Activated naive CD4-positive, alpha-beta T cell treated with anti-CD3 and anti-CD28 coated beads, Interleukin-2, amount 10 ng/mL, durations not matched to agents 7 days and 5 days (primary cell): ENCODE data around the gene CBX5.

ENCODE experiments used
- CTCF ChIA-PET: fragments of 350-600 bp; sonication (Branson Sonifier 250); formaldehyde crosslinking; loops from one replicate; lab custom pipeline; 2021; ENCODE audit warnings: antibody characterized with exemption; lab: Charles Lee
- DNase-seq: peaks from one replicate; pipeline ENCODE4 v3.0.0-alpha.2; 2020
- H3K27ac Mint-ChIP-seq: one replicate; pipeline ENCODE4 v1.8.0; 2021; ENCODE audit warnings: mild to moderate bottlenecking, moderate library complexity, mixed read lengths
- H3K27me3 Mint-ChIP-seq: one replicate; pipeline ENCODE4 v1.8.0; 2021; ENCODE audit warnings: mild to moderate bottlenecking, mixed read lengths
- H3K36me3 Mint-ChIP-seq: one replicate; pipeline ENCODE4 v1.8.0; 2021; ENCODE audit warnings: mixed read lengths
- H3K4me1 Mint-ChIP-seq: one replicate; pipeline ENCODE4 v1.8.0; 2021; ENCODE audit warnings: mixed read lengths
- H3K4me3 Mint-ChIP-seq: one replicate; pipeline ENCODE4 v1.8.0; 2021; ENCODE audit warnings: mild to moderate bottlenecking, moderate library complexity, mixed read lengths
- H3K9me3 Mint-ChIP-seq: one replicate; pipeline ENCODE4 v1.8.0; 2021; ENCODE audit warnings: mixed read lengths

Gene CBX5

DNA sequence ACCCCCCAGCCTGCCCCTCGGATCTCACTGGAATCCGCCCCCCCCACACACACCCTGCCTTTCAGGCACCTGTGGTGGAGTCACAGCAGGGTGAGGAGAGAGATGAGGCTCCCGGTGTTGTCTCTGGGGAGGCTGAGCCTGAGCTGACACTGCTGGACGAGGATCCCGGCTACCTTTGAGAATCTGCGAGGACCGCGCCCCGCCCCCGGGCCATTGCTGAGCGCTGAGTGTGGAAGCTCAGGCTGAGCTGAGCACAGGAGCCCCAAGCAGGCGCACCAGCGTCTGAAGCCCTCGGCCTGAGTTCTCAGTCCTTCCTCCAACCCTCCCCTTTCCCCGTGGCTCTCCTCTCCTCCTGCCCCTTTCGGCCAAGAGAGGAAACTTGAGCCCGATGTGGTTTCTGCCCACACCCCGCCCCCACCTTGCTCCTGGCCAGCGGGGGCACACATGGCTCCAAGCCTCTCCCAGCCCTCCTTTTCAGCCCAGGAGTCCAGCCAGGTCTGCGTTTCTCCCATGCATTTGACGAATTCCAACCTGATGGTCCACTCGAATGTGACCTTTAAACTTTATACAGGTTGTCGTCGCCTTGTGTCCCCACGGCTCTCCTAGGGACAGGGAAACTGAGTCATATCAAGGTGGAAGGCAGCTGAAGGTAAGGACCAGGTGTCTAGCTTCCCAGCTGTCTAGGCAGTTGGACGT is 21.0 kb upstream of the CBX5 start, which contains the start of gene NFE2:
Gene NFE2 (minus strand): TSS at position 284 of the 696 bp plus-strand sequence. CDS start 5,767 bp downstream, outside the sequence.
- no peak within 1 kb of the TSS for H3K27ac Mint-ChIP-seq
- H3K9me3 Mint-ChIP-seq, result no peaks in the 10 kb centered on the region
- CTCF ChIA-PET, result interaction anchor here (0.6 to 2.2 kb wide), 5 partner anchors 8 to 77 kb away, joined by 3 to 13 read pairs (median 4); no protein-coding TSS in a partner anchor
- peak; percentile 52 for DNase-seq
- H3K4me3 Mint-ChIP-seq, result no peak within 1 kb of the TSS
- peaks cover 24% of the 10 kb centered on the region for H3K4me1 Mint-ChIP-seq
- H3K36me3 Mint-ChIP-seq, result no peaks in the 10 kb centered on the region
- H3K27me3 Mint-ChIP-seq, result peaks cover 91% of the 10 kb centered on the region

DNA sequence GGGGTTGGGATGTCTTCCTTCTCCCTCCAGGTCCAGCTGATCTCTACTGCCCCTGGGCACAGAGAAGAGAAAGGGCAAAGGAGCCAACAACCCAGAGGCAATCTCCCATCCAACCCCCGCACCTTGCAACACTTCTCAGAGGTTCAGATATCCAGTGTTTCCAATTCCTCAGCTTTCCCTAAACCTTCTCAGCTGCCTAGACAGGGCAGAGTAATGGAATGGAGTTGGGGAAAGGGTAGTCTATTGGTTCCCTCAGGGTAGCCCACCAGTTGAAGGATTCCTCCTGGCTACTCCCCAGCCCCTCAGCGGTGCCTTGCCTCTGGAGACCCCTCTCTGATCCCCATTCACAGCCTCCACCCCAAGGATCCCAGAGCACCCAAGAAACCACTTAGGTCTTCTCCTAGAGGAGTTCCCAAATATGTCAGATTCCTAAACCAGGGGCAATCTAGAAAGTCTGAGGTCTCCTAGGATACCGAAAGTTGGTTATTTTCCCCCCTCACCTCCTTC is 20.4 kb upstream of the CBX5 start:
- no peaks in the 10 kb centered on the region for H3K36me3 Mint-ChIP-seq
- H3K4me3 Mint-ChIP-seq, result no peak overlapping the region
- no peak for DNase-seq
- H3K9me3 Mint-ChIP-seq, result no peaks in the 10 kb centered on the region
- CTCF ChIA-PET, result interaction anchor here (0.6 to 2.2 kb wide), 8 partner anchors 8 to 80 kb away, joined by 3 to 13 read pairs (median 4); partner anchors contain the start of gene COPZ1
- peaks cover 24% of the 10 kb centered on the region for H3K4me1 Mint-ChIP-seq
- no peak overlapping the region for H3K27ac Mint-ChIP-seq
- peaks cover 95% of the 10 kb centered on the region for H3K27me3 Mint-ChIP-seq

DNA sequence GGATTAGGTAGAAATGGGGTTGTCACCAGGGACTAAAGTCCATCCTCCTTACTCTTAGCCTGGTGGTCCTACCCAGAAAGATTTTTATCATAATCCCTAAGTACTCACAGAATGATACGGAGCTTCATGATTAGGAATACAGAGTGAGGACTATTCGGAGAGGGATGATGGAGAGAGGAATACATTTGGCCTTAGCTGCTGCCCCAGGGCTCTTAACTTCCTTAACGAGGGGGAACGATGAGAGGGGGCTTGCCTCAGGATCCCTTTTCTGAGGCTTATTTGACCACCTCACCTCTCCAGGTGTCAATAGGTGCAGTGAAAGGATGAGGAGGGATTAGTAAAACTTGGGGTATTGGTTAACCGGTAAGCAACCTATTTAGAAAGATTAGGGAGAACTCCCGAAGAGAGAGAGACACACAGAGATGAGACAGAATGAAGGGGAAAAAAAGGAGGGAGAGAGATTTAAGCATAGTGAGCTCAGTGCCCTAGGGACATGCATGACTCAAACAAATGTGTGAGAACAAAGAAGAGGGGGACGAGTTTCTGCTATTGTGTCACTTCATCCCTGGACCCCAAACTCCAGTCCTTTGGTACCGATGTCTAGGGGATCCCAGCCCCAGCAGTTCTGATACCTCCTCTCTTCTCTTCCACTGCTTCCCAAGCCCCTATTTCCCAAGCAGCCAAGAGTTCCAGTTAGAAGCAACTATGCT is 19.7 kb upstream of the CBX5 start:
- peaks cover 22% of the 10 kb centered on the region for H3K4me1 Mint-ChIP-seq

DNA sequence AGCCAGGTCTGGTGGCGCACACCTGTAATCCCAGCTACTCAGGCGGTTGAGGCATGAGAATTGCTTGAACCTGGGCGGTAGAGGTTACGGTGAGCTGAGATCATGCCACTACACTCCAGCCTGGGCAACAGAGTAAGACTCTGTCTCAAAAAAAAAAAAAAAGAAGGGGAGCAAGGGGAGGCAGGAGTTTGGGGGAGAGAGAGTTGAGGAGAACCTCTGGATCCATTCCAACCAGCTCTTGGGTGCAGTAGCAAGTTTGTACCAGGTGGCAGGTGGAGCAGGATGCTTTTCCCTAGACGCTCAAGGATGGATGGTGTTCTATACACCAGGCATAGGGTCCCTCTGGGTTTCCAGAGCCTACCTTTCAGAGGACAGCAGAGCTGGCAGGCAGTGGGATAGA is 19.0 kb upstream of the CBX5 start:
- Mint-ChIP-seq H3K9me3 (no peaks in the 10 kb centered on the region), H3K4me3 (no peak overlapping the region), H3K27me3 (peaks cover 93% of the 10 kb centered on the region)

More for the DNA sequence above, 19.7 kb upstream of the CBX5 start:
- DNase-seq, result no peak
- Mint-ChIP-seq H3K9me3 (no peaks in the 10 kb centered on the region), H3K4me3 (no peak overlapping the region), H3K36me3 (no peaks in the 10 kb centered on the region), H3K27ac (no peak overlapping the region), H3K27me3 (peaks cover 95% of the 10 kb centered on the region)
- CTCF ChIA-PET, result interaction anchor here (0.8 to 2.1 kb wide), 7 partner anchors 13 to 85 kb away, joined by 3 to 10 read pairs (median 3); partner anchors contain the start of gene COPZ1

DNA sequence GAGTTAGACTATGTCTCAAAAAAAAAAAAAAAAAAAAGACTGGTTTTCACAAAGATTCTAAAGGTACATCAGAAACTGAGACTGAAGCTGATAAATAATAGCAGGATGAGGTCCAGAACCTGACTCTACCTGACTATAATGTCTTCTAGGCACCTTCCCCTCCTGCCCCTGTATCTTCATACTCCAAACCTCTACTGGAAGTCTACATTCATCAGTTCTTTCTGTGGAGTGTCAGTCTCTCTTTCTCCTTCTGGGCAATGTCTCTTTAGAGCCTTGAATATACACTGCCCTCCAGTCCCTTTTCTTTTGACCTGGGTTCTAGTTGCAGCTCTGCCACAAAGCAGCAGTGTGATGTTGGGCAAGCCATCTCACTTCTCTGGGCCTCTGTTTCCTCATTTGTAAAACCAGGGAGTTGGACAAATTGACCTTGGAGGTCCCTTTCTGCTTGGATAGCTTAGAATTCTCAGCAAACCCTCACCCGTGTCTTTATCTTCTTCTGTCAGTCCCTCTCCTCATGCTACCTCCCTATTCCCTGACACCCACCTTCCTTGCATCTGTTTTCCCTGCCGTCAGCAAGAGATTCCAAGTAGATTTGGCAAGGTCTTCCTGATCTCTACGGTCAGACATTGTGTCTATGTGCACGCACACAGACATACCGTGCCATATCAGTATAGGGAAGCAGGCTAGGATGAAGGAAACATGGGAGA is 16.6 kb upstream of the CBX5 start:
- Mint-ChIP-seq H3K9me3 (no peaks in the 10 kb centered on the region), H3K27ac (no peak overlapping the region), H3K4me1 (peaks cover 11% of the 10 kb centered on the region), H3K4me3 (no peak overlapping the region), H3K27me3 (peaks cover 72% of the 10 kb centered on the region), H3K36me3 (no peaks in the 10 kb centered on the region)
- DNase-seq, result no peak
- CTCF ChIA-PET, result interaction anchor here (1.2 to 8.1 kb wide), 6 partner anchors 11 to 84 kb away, joined by 3 to 125 read pairs (median 34); partner anchors contain the start of gene COPZ1

More for the DNA sequence above, 19.0 kb upstream of the CBX5 start:
- H3K27ac Mint-ChIP-seq, result no peak overlapping the region
- no peaks in the 10 kb centered on the region for H3K36me3 Mint-ChIP-seq
- DNase-seq, result no peak
- H3K4me1 Mint-ChIP-seq, result peaks cover 15% of the 10 kb centered on the region
- CTCF ChIA-PET, result interaction anchor here (0.8 to 2.1 kb wide), 7 partner anchors 8 to 84 kb away, joined by 3 to 10 read pairs (median 5); partner anchors contain the start of gene COPZ1

DNA sequence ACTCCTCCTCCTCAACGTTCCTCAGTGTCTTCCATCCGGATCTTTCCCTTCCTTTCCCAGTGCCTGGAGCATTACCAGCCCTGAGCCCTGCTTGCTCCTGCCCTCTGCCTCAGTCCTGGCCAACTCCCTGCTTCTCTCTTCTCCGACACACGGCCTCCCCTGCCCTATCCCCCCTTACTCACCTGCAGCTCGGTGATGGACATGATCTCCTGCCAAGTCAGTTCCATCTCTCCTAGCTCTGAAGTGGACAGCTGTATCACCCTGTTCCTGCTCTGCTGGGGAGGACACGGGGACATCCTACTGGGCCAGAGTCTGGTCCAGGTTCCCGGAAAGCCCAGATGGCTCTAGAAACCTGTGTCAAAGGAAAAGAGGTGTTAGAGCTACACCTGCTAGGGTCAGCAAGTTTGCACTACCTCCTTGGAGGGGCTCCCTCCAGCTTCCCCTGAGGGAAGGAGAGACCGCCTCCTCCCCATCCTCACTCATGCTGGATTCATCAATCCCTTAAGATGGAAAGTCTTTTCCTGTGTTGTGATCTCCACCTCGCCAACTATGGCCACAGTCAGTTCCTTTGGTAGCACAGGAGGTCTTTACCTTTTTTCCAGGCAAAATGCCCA is 15.1 kb upstream of the CBX5 start:
- DNase-seq, result no peak
- Mint-ChIP-seq H3K4me3 (no peak overlapping the region), H3K4me1 (peaks cover 6% of the 10 kb centered on the region), H3K9me3 (no peaks in the 10 kb centered on the region), H3K27me3 (peaks cover 58% of the 10 kb centered on the region), H3K36me3 (peaks cover 2% of the 10 kb centered on the region), H3K27ac (no peak overlapping the region)
- CTCF ChIA-PET, result interaction anchor here (0.9 to 8.1 kb wide), 11 partner anchors 11 to 85 kb away, joined by 3 to 125 read pairs (median 13); partner anchors contain the start of gene COPZ1

DNA sequence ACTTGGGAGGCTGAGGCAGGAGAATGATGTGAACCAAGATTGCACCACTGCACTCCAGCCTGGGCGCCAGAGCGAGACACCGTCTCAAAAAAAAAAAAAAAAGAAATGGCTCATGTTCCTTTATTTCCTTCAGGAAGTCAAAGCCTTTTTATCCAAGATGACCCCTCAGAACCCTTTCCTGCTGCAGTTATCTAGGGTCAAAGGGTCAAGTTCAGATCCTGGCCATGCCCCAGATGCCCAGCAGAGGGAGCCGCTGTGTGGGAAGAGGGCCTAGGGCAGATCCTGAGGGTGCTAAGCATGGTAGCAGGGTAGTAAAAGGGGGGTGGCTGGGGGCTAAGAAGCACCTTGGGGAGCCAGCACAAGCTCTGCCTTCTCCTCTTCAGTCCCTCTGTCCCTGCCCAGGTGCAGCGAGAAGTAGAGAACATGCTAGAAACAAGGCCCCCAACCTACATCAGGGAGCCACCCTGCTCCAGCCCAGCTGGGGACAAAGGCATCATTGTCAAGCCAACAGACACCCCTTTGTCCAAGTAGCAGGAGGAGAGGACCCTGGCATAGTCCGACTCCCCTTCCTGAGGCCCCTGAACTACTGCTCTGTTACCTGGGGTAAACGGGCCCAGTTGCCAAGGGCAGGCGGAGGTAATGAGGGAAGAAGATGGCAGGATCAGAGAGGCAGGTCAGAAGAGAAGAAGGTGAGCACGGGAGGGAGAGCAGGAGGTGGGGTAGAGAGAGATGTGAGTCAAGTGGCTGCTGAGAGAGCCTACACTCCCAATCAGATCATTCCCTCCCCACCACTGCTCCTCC is 14.4 kb upstream of the CBX5 start:
- DNase-seq, result peak; percentile 78
- Mint-ChIP-seq H3K27ac (no peak overlapping the region), H3K36me3 (peaks cover 2% of the 10 kb centered on the region), H3K4me1 (peaks cover 6% of the 10 kb centered on the region), H3K9me3 (no peaks in the 10 kb centered on the region), H3K4me3 (no peak overlapping the region), H3K27me3 (peaks cover 51% of the 10 kb centered on the region)
- CTCF ChIA-PET, result interaction anchor here (0.7 to 8.1 kb wide), 25 partner anchors 10 to 204 kb away, joined by 3 to 125 read pairs (median 5); partner anchors contain the start of genes CBX5, COPZ1 and NCKAP1L

DNA sequence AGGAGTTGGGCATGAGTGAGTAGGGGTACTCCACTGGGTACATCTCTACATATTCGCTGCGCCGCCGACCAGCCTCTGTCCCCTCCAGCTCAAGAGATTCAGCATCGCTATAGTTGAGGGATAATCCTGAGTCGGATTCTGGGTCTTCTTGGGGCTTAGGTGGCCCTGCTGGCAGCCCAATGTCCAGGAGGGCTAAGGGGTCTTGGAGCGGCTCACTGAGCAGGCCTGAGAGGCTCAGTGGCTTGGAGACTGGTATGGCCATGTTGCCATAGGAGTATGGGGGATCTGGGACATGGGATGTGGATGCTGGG is 13.0 kb upstream of the CBX5 start:
- H3K4me1 Mint-ChIP-seq, result peaks cover 3% of the 10 kb centered on the region
- CTCF ChIA-PET, result interaction anchor here (0.6 to 8.1 kb wide), 24 partner anchors 8 to 108 kb away, joined by 3 to 125 read pairs (median 6); partner anchors contain the start of genes CBX5, COPZ1 and NFE2
- H3K27ac Mint-ChIP-seq, result no peak overlapping the region
- peaks cover 36% of the 10 kb centered on the region for H3K27me3 Mint-ChIP-seq
- peaks cover 5% of the 10 kb centered on the region for H3K36me3 Mint-ChIP-seq
- no peak overlapping the region for H3K4me3 Mint-ChIP-seq
- DNase-seq, result no peak
- H3K9me3 Mint-ChIP-seq, result no peaks in the 10 kb centered on the region

DNA sequence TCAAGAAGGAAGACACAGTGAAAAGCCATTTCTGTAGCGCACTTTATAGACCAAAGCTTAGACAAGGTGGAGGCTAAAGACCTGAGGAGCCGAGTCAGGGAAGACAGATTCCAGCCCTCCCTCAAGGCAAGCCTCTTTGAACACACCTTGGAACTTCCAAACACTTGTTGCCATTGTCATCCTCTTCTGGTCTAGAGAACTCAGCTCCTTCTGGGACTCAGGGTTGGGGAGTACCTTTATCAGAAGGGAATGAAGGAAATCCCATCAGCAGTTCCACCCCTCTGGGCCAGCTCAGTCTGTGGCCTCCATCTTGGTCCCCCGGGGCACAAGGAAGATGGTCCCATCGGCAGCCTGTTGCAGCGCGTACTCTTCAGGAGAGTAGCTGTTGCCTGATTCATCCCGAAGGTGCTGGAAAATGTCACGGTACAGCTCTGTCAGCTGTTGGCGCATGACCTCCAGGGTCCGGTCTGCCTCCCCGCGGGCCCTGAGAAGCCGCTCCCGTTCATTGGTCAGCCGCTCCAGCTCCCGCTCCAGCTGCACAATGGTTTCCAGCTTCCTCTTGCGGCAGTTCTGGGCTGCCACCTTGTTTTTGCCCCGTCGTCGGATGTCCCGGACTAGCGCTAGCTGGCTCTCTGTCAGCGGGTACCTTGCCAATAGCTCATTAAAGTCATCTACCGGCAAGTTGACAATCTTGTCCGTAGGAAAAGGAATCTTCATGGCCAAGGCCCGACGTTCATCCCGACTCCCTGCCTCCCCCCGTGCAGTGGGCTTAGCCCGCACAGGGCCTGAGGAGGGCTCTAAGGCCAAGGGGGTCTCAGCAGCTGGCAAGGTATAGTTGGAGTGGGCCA is 12.4 kb upstream of the CBX5 start:
- Mint-ChIP-seq H3K27ac (no peak overlapping the region), H3K9me3 (no peaks in the 10 kb centered on the region), H3K4me3 (no peak overlapping the region), H3K27me3 (peaks cover 30% of the 10 kb centered on the region), H3K4me1 (peaks cover 1% of the 10 kb centered on the region), H3K36me3 (peaks cover 9% of the 10 kb centered on the region)
- no peak for DNase-seq
- CTCF ChIA-PET, result interaction anchor here (0.6 to 8.1 kb wide), 16 partner anchors 9 to 109 kb away, joined by 3 to 125 read pairs (median 6); partner anchors contain the start of genes COPZ1 and NFE2

DNA sequence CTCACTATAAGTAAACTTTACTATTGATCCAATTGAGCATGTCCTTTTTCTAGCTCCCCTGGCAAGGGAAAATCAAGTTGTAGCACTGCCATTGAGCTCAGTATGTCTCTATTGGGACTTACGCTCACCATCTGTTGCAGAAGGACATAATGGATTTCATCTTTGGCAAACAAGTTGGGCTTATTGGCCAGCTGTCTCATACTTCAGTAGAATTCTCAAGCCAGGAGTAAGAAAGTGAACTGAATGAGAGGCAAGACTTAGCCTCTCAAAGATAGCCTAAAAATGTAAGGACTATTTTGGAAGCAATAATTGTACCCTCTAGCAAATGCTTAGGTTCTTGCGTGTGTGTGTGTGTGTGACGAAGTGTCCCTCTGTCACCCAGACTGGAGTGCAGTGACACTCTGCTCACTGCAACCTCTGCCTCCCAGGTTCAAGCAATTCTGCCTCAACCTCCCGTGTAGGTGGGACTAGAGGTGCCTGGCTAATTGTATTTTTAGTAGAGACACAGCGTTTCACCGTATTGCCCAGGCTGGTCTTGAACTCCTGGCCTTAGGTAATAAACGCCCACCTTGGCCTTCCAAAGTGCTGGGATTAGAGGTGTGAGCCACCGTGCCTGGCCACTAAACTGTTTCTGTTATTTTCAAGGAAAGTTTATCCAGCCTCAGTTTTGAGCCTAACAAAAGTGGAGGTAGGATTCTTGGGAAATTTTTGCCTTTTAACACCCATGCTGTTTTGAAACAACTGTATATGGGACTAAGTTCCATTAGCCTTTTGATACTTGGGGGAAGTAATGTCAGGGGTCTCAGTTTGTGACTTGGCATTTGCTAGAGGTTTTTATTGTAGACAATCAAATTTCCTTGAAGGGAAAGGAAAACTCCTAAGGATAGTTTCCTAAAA is 7.6 kb upstream of the CBX5 start:
- Mint-ChIP-seq H3K36me3 (peaks cover 33% of the 10 kb centered on the region), H3K9me3 (no peaks in the 10 kb centered on the region), H3K4me3 (no peak overlapping the region), H3K27ac (no peak overlapping the region), H3K27me3 (no peaks in the 10 kb centered on the region), H3K4me1 (peaks cover 48% of the 10 kb centered on the region)
- CTCF ChIA-PET, result interaction anchor here (0.8 to 1.7 kb wide), 6 partner anchors 12 to 92 kb away, joined by 3 to 6 read pairs (median 3); partner anchors contain the start of gene NFE2
- DNase-seq, result no peak
